ENCODE results near the gene RAB14. TPM values are rescaled to one million over a fixed set of nuclear protein-coding genes. Genes with fewer than 3 reads are reported as not detected.

The RAB14 gene
- polyA plus RNA-seq, 1 donor from 2014 or later: 94.5 TPM

DNA sequence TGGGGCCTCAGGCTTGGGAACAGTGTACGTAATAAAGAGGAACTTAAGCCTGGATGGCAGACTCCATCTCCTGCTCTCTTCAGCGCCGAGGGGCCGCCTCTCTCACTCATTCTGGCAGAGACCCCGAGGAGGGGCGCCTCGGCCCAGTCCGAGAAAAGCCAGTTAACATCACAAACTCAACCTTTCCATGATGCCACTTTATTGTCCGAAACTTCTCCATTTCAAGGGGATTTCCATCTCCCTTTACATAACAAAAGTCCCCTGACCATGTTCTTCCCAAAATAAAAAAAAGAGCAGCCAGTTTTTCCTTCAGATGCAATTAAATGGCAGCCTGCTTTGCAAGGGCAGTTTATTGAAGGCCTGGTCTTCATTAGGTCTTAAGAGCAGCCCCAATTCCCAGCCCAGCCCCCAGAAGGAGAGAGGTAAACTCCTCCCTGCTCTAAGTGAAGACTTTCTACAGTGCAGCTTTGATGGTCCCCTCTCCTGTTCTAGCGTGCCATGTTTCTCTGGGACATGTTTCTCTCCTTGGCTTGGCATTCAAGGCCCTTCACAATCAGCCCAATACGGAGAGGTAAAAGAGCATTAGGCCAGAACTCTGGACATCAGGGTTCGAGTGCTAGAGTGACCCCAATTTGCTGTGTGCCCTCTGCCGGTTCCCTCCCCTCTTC is 19.5 kb upstream of the RAB14 start (continued):
- TF ChIP-seq MXI1 (conservative IDR thresholded peaks at IDR 0.05; ENCODE audit: poor library complexity, severe bottlenecking): no peak
- no peak for TF ChIP-seq POLR2AphosphoS5 (IDR thresholded peaks at IDR 0.05)
- no peak for TF ChIP-seq SMC3 (conservative IDR thresholded peaks at IDR 0.05; ENCODE audit: poor library complexity)
- no peak for TF ChIP-seq TAF1 (IDR thresholded peaks at IDR 0.05; ENCODE audit: low read depth)

DNA sequence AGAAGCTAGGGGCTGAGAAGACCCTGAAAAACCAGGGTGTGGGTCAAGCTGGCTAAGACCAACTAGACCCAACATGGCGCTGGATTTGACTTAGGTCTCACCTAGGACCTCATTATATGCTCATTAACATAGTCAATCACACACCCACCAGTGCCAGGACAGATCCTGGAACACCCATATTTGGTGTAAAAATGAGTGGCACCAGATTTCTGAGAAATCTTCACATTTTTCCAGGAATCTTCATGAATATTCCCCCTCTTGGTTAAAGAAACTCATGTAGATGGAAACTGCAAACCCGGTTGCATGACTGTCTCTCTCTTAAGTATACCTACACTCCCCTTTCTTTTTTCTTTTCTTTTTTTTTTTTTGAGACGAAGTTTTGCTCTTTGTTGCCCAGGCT is 17.9 kb upstream of the RAB14 start:
- Histone ChIP-seq H3K36me3 (ENCODE audit: insufficient read depth, low read length) (no peaks in the 10 kb centered on the region), H3K9me2 (ENCODE audit: insufficient read depth, low read length) (no peaks in the 10 kb centered on the region), H3K4me2 (ENCODE audit: low read length) (no peak overlapping the region), H3K9me3 (ENCODE audit: low read length) (no peaks in the 10 kb centered on the region), H3K4me3 (ENCODE audit: low read length) (no peak overlapping the region), H3K79me2 (replicated peaks; ENCODE audit: insufficient read depth, low read length) (no peaks in the 10 kb centered on the region), H3K27me3 (ENCODE audit: insufficient read depth, low read depth, low read length) (no peaks in the 10 kb centered on the region), H3K27ac (ENCODE audit: low read length) (no peak overlapping the region), H3K9ac (ENCODE audit: low read length) (no peak overlapping the region), H2AFZ (ENCODE audit: low read depth, low read length) (no peak overlapping the region), H4K20me1 (ENCODE audit: insufficient read depth) (no peaks in the 10 kb centered on the region), H3F3A (ENCODE audit: insufficient read depth, low read length, poor library complexity, severe bottlenecking) (no peaks in the 10 kb centered on the region)
- no peak for TF ChIP-seq RAD21 (conservative IDR thresholded peaks at IDR 0.05)
- no peak for TF ChIP-seq POLR2AphosphoS5 (IDR thresholded peaks at IDR 0.05)
- no peak for TF ChIP-seq MXI1 (conservative IDR thresholded peaks at IDR 0.05; ENCODE audit: poor library complexity, severe bottlenecking)
- TF ChIP-seq EZH2 (IDR thresholded peaks at IDR 0.05; ENCODE audit: borderline replicate concordance, insufficient read depth, low read length, poor library complexity, severe bottlenecking): no peak
- TF ChIP-seq, protein P1, sequence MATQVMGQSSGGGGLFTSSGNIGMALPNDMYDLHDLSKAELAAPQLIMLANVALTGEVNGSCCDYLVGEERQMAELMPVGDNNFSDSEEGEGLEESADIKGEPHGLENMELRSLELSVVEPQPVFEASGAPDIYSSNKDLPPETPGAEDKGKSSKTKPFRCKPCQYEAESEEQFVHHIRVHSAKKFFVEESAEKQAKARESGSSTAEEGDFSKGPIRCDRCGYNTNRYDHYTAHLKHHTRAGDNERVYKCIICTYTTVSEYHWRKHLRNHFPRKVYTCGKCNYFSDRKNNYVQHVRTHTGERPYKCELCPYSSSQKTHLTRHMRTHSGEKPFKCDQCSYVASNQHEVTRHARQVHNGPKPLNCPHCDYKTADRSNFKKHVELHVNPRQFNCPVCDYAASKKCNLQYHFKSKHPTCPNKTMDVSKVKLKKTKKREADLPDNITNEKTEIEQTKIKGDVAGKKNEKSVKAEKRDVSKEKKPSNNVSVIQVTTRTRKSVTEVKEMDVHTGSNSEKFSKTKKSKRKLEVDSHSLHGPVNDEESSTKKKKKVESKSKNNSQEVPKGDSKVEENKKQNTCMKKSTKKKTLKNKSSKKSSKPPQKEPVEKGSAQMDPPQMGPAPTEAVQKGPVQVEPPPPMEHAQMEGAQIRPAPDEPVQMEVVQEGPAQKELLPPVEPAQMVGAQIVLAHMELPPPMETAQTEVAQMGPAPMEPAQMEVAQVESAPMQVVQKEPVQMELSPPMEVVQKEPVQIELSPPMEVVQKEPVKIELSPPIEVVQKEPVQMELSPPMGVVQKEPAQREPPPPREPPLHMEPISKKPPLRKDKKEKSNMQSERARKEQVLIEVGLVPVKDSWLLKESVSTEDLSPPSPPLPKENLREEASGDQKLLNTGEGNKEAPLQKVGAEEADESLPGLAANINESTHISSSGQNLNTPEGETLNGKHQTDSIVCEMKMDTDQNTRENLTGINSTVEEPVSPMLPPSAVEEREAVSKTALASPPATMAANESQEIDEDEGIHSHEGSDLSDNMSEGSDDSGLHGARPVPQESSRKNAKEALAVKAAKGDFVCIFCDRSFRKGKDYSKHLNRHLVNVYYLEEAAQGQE (IDR thresholded peaks at IDR 0.05; ENCODE audit: borderline replicate concordance): no peak
- TF ChIP-seq TAF1 (IDR thresholded peaks at IDR 0.05; ENCODE audit: low read depth): no peak
- TF ChIP-seq SMC3 (conservative IDR thresholded peaks at IDR 0.05; ENCODE audit: poor library complexity): no peak
- TF ChIP-seq, protein P2, sequence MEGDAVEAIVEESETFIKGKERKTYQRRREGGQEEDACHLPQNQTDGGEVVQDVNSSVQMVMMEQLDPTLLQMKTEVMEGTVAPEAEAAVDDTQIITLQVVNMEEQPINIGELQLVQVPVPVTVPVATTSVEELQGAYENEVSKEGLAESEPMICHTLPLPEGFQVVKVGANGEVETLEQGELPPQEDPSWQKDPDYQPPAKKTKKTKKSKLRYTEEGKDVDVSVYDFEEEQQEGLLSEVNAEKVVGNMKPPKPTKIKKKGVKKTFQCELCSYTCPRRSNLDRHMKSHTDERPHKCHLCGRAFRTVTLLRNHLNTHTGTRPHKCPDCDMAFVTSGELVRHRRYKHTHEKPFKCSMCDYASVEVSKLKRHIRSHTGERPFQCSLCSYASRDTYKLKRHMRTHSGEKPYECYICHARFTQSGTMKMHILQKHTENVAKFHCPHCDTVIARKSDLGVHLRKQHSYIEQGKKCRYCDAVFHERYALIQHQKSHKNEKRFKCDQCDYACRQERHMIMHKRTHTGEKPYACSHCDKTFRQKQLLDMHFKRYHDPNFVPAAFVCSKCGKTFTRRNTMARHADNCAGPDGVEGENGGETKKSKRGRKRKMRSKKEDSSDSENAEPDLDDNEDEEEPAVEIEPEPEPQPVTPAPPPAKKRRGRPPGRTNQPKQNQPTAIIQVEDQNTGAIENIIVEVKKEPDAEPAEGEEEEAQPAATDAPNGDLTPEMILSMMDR (IDR thresholded peaks at IDR 0.05; ENCODE audit: poor library complexity, severe bottlenecking): no peak
- no peak for TF ChIP-seq EP300 (conservative IDR thresholded peaks at IDR 0.05; ENCODE audit: poor library complexity, severe bottlenecking)

DNA sequence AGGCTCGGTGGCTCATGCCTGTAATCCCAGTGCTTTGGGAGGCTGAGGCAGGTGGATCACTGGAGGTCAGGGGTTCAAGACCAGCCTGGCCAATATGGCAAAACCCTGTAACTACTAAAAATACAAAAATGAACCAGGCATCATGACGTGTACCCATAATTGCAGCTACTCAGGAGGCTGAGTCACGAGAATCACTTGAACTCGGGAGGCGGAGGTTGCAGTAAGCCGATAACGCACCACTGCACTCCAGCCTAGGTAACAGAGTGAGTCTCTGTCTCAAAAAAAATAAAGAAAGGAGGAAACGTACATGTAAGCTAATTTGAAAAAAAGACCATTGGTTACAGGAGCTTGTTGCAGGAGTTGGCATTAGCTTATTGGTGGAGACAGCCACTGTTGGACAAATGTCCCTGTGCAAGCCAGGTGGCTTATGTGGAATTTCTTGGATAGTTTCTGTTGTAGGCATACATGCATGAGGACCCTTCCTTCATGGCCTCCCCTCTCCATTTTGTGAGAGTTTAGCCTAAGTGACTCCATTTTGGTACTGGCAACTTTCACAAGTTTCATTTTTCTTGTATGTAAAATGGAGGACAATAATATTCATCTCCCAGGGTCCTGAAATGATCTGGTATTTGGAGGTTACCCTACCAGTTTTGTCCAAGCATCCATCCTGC is 16.8 kb upstream of the RAB14 start:
- H3K9me2 ChIP-seq (ENCODE audit: insufficient read depth, low read length): no peaks in the 10 kb centered on the region
- no peaks in the 10 kb centered on the region for H3K36me3 ChIP-seq (ENCODE audit: insufficient read depth, low read length)
- no peaks in the 10 kb centered on the region for H3K79me2 ChIP-seq (replicated peaks; ENCODE audit: insufficient read depth, low read length)
- H3K9ac ChIP-seq (ENCODE audit: low read length): no peak overlapping the region
- no peak overlapping the region for H3K4me2 ChIP-seq (ENCODE audit: low read length)
- H3K27ac ChIP-seq (ENCODE audit: low read length): no peak overlapping the region
- no peaks in the 10 kb centered on the region for H3K27me3 ChIP-seq (ENCODE audit: insufficient read depth, low read depth, low read length)
- H4K20me1 ChIP-seq (ENCODE audit: insufficient read depth): no peaks in the 10 kb centered on the region
- H3F3A ChIP-seq (ENCODE audit: insufficient read depth, low read length, poor library complexity, severe bottlenecking): no peaks in the 10 kb centered on the region
- no peak for TF ChIP-seq MXI1 (conservative IDR thresholded peaks at IDR 0.05; ENCODE audit: poor library complexity, severe bottlenecking)
- TF ChIP-seq, protein P1 (IDR thresholded peaks at IDR 0.05; ENCODE audit: borderline replicate concordance): no peak
- no peak for TF ChIP-seq EZH2 (IDR thresholded peaks at IDR 0.05; ENCODE audit: borderline replicate concordance, insufficient read depth, low read length, poor library complexity, severe bottlenecking)
- TF ChIP-seq, protein P2 (IDR thresholded peaks at IDR 0.05; ENCODE audit: poor library complexity, severe bottlenecking): no peak
- TF ChIP-seq TAF1 (IDR thresholded peaks at IDR 0.05; ENCODE audit: low read depth): no peak
- no peak for TF ChIP-seq EP300 (conservative IDR thresholded peaks at IDR 0.05; ENCODE audit: poor library complexity, severe bottlenecking)
- no peak for TF ChIP-seq POLR2AphosphoS5 (IDR thresholded peaks at IDR 0.05)
- no peak for TF ChIP-seq SMC3 (conservative IDR thresholded peaks at IDR 0.05; ENCODE audit: poor library complexity)
- no peak for TF ChIP-seq RAD21 (conservative IDR thresholded peaks at IDR 0.05)
- H3K4me3 ChIP-seq (ENCODE audit: low read length): no peak overlapping the region
- no peaks in the 10 kb centered on the region for H3K9me3 ChIP-seq (ENCODE audit: low read length)
- H2AFZ ChIP-seq (ENCODE audit: low read depth, low read length): no peak overlapping the region
